Uterus (tissue), 4 donors: ENCODE measurements around the gene MYO16. TPM values are rescaled to one million over a fixed set of nuclear protein-coding genes. Genes with fewer than 3 reads are reported as not detected.

Source experiments
- DNase-seq, 2 donors: peaks; one replicate each; pipeline ENCODE4 v3.0.0-alpha.2; 2019 to 2020
- H3K27ac ChIP-seq, 2 donors: fragments of 200-600 bp; sonication (generic); 1 replicate in 1 of 2; 2 replicates in 1 of 2; pipeline ENCODE4 v1.5.1; 2016 to 2018
- H3K27me3 ChIP-seq, 2 donors: fragments of 200-600 bp; sonication (generic); one replicate each; pipeline ENCODE4 v1.5.1; 2018 to 2019; ENCODE audit warnings: control low read depth in 1 of 2
- H3K36me3 ChIP-seq, 2 donors: fragments of 200-600 bp; sonication (generic); one replicate each; pipeline ENCODE4 v1.5.1; 2019; ENCODE audit warnings: control low read depth in 1 of 2
- H3K4me1 ChIP-seq, 2 donors: fragments of 200-600 bp; sonication (generic); one replicate each; pipeline ENCODE4 v1.5.1; 2018 to 2019; ENCODE audit warnings: control low read depth in 1 of 2
- H3K4me3 ChIP-seq, 2 donors: fragments of 200-600 bp; sonication (generic); 1 replicate in 1 of 2; 2 replicates in 1 of 2; pipeline ENCODE4 v1.5.1; 2018 to 2019; ENCODE audit warnings: mild to moderate bottlenecking in 1 of 2
- H3K9me3 ChIP-seq, 2 donors: fragments of 200-600 bp; sonication (generic); one replicate each; pipeline ENCODE4 v1.5.1; 2019; ENCODE audit warnings: control low read depth in 1 of 2
- POLR2A ChIP-seq, 2 donors: fragments of 450-650 bp; IDR thresholded peaks; one replicate each; pipeline ENCODE4 v1.6.1; 2016; ENCODE audit warnings: antibody characterized with exemption in 2 of 2, mild to moderate bottlenecking in 1 of 2, moderate library complexity in 1 of 2
- intact Hi-C: fragments of 100-400 bp; cut with DNase I; formaldehyde crosslinking; loops from one replicate; pipeline ENCODE4 v1.15.1; 2023; ENCODE audit warnings: low total_unique reads
- total RNA-seq, 4 donors: library from RNA; depleted of rRNA in 3 of 4; stranded (reverse); fragments of >200 nt in 3 of 4; gene quantifications; one replicate each; pipeline versions ENCODE4 v1.1.0 to v1.2.4, GENCODE V29; 2014 to 2023
- TF ChIP-seq, protein P1 (sequence below), 4 experiments: fragments of 200-600 bp in 2 of 4; fragments of 450-650 bp in 2 of 4; sonication (generic) in 2 of 4; IDR thresholded peaks; one replicate each; pipeline ENCODE4 v1.5.1; 2016 to 2019; ENCODE audit warnings: antibody characterized with exemption in 4 of 4, mild to moderate bottlenecking in 2 of 4, moderate library complexity in 1 of 4
- donor health status: DM: yes; HTN: yes; CAD: no.

Gene MYO16
- total RNA-seq, 4 donors from 2014 or later, result 0.35 to 0.88 TPM; not detected in 2

DNA sequence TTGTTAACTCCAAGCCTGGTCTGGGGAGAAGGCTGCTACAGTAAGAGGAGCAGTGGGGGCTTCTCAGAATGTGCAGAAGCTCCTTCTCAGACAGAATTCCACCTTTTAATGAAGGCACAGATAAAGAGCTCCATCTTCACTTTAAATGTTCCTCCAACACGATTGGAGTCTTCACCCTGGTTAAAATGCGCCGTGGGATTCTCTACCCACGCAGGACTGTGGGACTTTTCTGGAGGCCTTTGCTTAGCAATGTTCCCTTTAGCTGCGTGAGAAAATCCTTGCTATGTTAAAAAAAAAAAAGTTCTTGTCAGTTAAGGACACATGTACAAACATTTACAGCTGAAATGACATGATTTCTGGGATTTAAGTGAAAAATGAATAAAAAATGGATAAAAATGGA is 546.3 kb downstream of the MYO16 start:
- Histone ChIP-seq H3K9me3 (no peaks in the 10 kb centered on the region), H3K27me3 (no peaks in the 10 kb centered on the region), H3K27ac (no peak overlapping the region), H3K36me3 (no peaks in the 10 kb centered on the region), H3K4me3 (no peak overlapping the region), H3K4me1 (no peaks in the 10 kb centered on the region)
- intact Hi-C loops, result no loop called here
- TF ChIP-seq, protein P1, sequence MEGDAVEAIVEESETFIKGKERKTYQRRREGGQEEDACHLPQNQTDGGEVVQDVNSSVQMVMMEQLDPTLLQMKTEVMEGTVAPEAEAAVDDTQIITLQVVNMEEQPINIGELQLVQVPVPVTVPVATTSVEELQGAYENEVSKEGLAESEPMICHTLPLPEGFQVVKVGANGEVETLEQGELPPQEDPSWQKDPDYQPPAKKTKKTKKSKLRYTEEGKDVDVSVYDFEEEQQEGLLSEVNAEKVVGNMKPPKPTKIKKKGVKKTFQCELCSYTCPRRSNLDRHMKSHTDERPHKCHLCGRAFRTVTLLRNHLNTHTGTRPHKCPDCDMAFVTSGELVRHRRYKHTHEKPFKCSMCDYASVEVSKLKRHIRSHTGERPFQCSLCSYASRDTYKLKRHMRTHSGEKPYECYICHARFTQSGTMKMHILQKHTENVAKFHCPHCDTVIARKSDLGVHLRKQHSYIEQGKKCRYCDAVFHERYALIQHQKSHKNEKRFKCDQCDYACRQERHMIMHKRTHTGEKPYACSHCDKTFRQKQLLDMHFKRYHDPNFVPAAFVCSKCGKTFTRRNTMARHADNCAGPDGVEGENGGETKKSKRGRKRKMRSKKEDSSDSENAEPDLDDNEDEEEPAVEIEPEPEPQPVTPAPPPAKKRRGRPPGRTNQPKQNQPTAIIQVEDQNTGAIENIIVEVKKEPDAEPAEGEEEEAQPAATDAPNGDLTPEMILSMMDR (IDR thresholded peaks at IDR 0.05), result no peak
- TF ChIP-seq POLR2A (IDR thresholded peaks at IDR 0.05), result no peak
- DNase-seq, result no peak

DNA sequence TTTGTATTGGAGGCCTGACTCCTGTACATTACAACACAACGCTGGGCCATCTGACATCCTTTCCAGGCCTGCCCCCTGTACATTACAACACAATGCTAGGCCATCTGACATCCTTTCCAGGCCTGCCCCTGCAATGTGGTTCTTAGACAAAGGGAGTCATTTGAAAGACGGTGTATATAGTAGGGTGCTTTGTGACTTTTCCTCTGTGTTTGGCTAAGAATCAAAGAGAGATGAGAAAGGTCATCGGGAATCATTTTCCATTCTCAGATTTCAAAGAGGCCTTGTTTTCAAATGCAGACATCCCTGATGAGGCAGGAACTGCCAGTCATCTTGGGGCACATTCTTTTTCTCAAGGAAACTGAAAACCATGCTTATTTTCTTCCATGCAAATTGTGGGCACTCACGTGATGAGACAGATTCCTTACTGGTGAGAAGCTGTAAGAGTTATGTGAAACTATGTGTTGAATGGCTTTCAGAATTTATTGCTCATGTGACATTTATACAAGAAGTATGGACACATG is 551.6 kb downstream of the MYO16 start:
- Histone ChIP-seq H3K27ac (no peak overlapping the region), H3K27me3 (no peaks in the 10 kb centered on the region), H3K36me3 (no peaks in the 10 kb centered on the region), H3K4me3 (no peak overlapping the region), H3K9me3 (no peaks in the 10 kb centered on the region), H3K4me1 (no peaks in the 10 kb centered on the region)
- TF ChIP-seq, protein P1 (IDR thresholded peaks at IDR 0.05), result no peak
- intact Hi-C loops, result no loop called here
- no peak for DNase-seq

DNA sequence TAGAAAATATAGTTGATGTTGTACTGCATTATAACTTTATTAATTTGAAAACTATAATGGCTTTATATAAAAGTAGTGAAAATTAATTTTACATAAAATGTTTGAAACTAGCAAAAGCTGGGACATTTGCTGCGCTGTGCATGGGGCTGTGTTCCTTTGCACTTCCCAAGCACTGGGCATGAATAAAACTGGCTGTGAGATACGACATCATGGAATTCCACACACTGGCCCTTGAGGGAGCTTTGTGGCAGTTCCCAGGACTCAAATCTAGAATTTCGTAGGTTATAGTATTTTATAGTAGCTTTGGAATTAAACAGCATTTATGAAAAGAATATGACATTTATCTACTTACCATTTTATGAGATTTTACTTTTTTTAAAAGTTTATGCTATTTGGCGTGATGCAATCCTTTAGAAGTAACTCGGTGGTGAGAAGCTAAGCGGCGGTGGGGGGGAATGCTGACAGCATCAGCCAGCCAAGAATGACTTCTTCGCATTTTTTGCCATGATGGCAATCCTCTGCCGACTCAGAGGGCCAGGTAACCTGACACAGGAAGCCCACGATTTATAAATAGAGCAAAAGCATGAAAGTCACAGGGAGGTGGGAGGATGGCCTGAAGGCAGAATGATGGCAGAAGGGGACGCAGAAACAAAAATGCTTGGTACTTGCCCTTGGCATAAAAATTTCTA is 553.5 kb downstream of the MYO16 start:
- no peak overlapping the region for H3K27ac ChIP-seq
- intact Hi-C loops, result no loop called here
- no peaks in the 10 kb centered on the region for H3K36me3 ChIP-seq
- TF ChIP-seq, protein P1 (IDR thresholded peaks at IDR 0.05), result no peak
- TF ChIP-seq POLR2A (IDR thresholded peaks at IDR 0.05), result no peak
- H3K4me3 ChIP-seq, result no peak overlapping the region
- no peaks in the 10 kb centered on the region for H3K4me1 ChIP-seq
- DNase-seq, result no peak
- no peaks in the 10 kb centered on the region for H3K27me3 ChIP-seq
- H3K9me3 ChIP-seq, result no peaks in the 10 kb centered on the region

DNA sequence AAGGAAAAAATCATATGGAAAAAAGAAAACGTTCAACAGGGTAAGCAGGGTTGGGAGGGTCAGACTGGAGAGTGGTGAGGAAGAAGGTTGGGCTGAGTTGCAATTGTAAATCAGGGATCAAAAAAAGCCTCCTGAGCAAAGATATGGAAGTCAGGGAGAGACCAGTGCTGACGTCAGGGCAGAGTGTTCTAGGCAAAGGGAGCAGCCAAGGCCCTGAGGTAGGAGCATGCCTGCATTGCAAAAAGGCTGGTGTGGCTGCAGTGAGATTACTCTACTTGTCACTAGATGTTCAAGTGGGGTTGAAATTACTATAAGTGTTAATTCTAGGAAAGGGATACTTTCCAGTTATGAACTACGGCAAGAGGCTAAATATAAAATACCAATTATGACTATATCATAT is 562.0 kb downstream of the MYO16 start:
- DNase-seq, result no peak
- no peak overlapping the region for H3K4me3 ChIP-seq
- intact Hi-C loops, result no loop called here
- no peaks in the 10 kb centered on the region for H3K27me3 ChIP-seq
- H3K9me3 ChIP-seq, result no peaks in the 10 kb centered on the region
- H3K27ac ChIP-seq, result no peak overlapping the region
- no peaks in the 10 kb centered on the region for H3K36me3 ChIP-seq
- TF ChIP-seq, protein P1 (IDR thresholded peaks at IDR 0.05), result no peak
- TF ChIP-seq POLR2A (IDR thresholded peaks at IDR 0.05), result no peak
- no peaks in the 10 kb centered on the region for H3K4me1 ChIP-seq

DNA sequence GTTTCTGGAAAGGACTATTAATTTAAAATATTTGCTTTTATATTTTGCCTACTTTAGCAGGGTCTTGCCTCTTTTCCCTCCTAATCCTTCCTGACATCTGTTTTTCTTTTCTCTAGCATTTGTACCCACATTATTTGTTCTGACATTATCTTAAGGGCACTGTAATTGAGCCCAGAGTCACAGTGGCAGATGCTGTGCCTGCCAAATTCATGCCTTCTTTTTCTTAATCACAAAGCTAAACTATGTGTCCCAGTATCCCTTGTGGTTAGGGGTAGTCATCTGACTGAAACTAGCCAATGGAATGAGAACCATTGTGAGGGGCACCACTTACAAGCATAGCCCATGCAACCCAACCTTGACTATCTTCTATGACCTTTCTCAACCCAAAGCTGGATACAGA is 562.9 kb downstream of the MYO16 start:
- intact Hi-C loops, result no loop called here
- no peaks in the 10 kb centered on the region for H3K36me3 ChIP-seq
- no peak overlapping the region for H3K27ac ChIP-seq
- TF ChIP-seq, protein P1 (IDR thresholded peaks at IDR 0.05), result no peak
- TF ChIP-seq POLR2A (IDR thresholded peaks at IDR 0.05), result no peak
- H3K4me1 ChIP-seq, result no peaks in the 10 kb centered on the region
- no peaks in the 10 kb centered on the region for H3K9me3 ChIP-seq
- H3K4me3 ChIP-seq, result no peak overlapping the region
- no peak for DNase-seq
- no peaks in the 10 kb centered on the region for H3K27me3 ChIP-seq
